GM12878 (cell line): ENCODE results near the gene LYPD4. TPM values are rescaled to one million over a fixed set of nuclear protein-coding genes. Genes with fewer than 3 reads are reported as not detected.

ENCODE experiments used
- CHD1 ChIP-seq: IDR thresholded peaks from 2 replicates; pipeline ENCODE4 v1.6.1; 2012; ENCODE audit warnings: low read depth, low read length, improper control_type of control experiment
- CREM ChIP-seq: IDR thresholded peaks from 2 replicates; pipeline ENCODE4 v1.6.1; 2014; ENCODE audit warnings: antibody characterized with exemption, low read depth
- DPF2 ChIP-seq: fragments of 450-650 bp; IDR thresholded peaks from 2 replicates; pipeline ENCODE4 v1.6.1; 2017; ENCODE audit warnings: mild to moderate bottlenecking
- EGR1 ChIP-seq, 2 experiments: IDR thresholded peaks; 1 replicate in 1 of 2; 2 replicates in 1 of 2; pipeline ENCODE4 v1.6.1; 2011 to 2012; ENCODE audit warnings: low read depth in 2 of 2, low read length in 2 of 2, borderline replicate concordance in 1 of 2, mild to moderate bottlenecking in 1 of 2, moderate library complexity in 1 of 2
- GABPA ChIP-seq: IDR thresholded peaks from 2 replicates; pipeline ENCODE4 v1.6.1; 2014; ENCODE audit warnings: antibody characterized with exemption, low read depth, mild to moderate bottlenecking, inconsistent platforms
- MEF2A ChIP-seq: IDR thresholded peaks from 2 replicates; pipeline ENCODE4 v1.6.1; 2011; ENCODE audit warnings: low read depth, mild to moderate bottlenecking, low read length, moderate library complexity; ENCODE audit not compliant: insufficient read depth
- MEF2B ChIP-seq: fragments of 450-650 bp; IDR thresholded peaks from 2 replicates; pipeline ENCODE4 v1.6.1; 2018; ENCODE audit warnings: mild to moderate bottlenecking, moderate library complexity; ENCODE audit not compliant: partially characterized antibody, poor library complexity, severe bottlenecking
- TCF7 ChIP-seq: IDR thresholded peaks from 2 replicates; pipeline ENCODE4 v1.6.1; 2014; ENCODE audit warnings: antibody characterized with exemption, borderline replicate concordance
- ZNF217 ChIP-seq: fragments of 450-650 bp; IDR thresholded peaks from 2 replicates; pipeline ENCODE4 v1.6.1; 2017; ENCODE audit warnings: antibody characterized with exemption, mild to moderate bottlenecking
- ZSCAN29 ChIP-seq: fragments of 450-650 bp; IDR thresholded peaks from 2 replicates; pipeline ENCODE4 v1.6.1; 2017; ENCODE audit warnings: mild to moderate bottlenecking, moderate library complexity
- polyA plus RNA-seq, 11 experiments: library from polyadenylated mRNA; depleted of rRNA in 4 of 11; unstranded in 6 of 11; stranded (reverse) in 5 of 11; fragments of >200 nt; fragmentation: Nextera tagmentation in 4 of 11; fragmentation: Illumina TruSeq in 1 of 11; extraction: Ambion mirVana in 4 of 11; extraction: Trizol in 1 of 11; gene quantifications; 1 replicate in 1 of 11; 2 replicates in 10 of 11; pipeline versions ENCODE4 v1.2.1 to v1.2.3, GENCODE V29; 2011 to 2016; ENCODE audit warnings: inconsistent platforms in 2 of 11, missing spikeins in 2 of 11, low read depth in 1 of 11
- total RNA-seq, 4 experiments: library from RNA; depleted of rRNA in 3 of 4; stranded (reverse); fragments of >200 nt in 3 of 4; fragmentation: Illumina TruSeq in 1 of 4; extraction: Trizol in 1 of 4; gene quantifications; 2 replicates each; pipeline versions ENCODE4 v1.2.1 to v1.2.3, GENCODE V29; 2013 to 2021
- TF ChIP-seq, protein P1 (sequence below): fragments of 450-650 bp; formaldehyde crosslinking; IDR thresholded peaks from 2 replicates; pipeline ENCODE4 v1.4.0; 2020; ENCODE audit warnings: mild to moderate bottlenecking, moderate library complexity
- TF ChIP-seq, protein P2 (sequence below): fragments of 450-650 bp; formaldehyde crosslinking; IDR thresholded peaks from 2 replicates; pipeline ENCODE4 v1.4.0; 2022; ENCODE audit warnings: mild to moderate bottlenecking, moderate library complexity
- TF ChIP-seq, protein P3 (sequence below): fragments of 150-350 bp; IDR thresholded peaks from 2 replicates; pipeline ENCODE4 v1.6.1; 2016; ENCODE audit warnings: low read depth, low read length
- TF ChIP-seq, protein P4 (sequence below): fragments of 450-650 bp; IDR thresholded peaks from 2 replicates; pipeline ENCODE4 v1.6.1; 2017; ENCODE audit warnings: mild to moderate bottlenecking, moderate library complexity

Gene LYPD4
- total and polyA plus RNA-seq, 10 of the 15 experiments (the other 5 are each of a cell fraction or from before 2014, with no cell fraction given), result not detected

DNA sequence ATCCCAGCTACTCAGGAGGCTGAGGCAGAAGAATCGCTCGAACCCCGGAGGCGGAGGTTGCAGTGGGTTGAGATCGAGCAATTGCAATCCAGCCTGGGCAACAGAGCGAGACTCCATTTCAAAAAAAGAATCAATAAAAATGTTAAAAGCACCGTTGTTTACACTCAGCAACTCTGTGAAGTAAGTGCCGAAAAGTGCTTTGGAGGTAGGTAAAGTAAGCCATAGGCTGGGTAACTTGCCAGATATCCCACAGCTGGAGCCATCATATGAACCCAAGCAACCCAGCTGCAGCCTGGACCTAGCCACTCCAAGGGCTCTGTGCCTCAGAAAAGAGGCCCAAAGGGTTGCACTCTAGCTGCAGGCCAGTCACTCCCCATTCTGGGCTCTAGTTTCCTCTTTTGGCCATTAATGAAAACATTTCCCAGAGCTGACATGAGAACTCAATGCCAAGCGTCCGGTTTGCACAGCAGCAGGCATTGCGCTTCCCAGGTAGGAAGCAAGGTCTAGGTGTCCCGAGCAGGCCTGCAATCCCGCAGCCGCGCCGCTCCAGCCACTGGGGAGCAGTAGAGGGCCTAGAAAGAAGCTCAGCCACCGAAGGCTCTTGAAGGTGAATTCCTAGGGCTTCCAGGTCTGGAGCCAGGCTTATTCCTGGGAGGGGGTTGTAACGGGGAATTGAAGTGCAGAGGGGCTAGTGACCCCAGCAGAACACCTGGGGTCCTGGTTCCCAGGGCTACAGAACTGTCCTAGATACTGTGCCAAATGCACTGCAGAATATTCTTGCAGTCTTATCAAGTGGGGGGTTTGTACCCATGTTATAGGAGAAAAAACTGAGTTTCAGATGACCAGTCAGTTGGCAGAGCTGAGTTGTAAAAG lies 28.5 kb upstream of the LYPD4 start (continued):
- TF ChIP-seq, protein P1, sequence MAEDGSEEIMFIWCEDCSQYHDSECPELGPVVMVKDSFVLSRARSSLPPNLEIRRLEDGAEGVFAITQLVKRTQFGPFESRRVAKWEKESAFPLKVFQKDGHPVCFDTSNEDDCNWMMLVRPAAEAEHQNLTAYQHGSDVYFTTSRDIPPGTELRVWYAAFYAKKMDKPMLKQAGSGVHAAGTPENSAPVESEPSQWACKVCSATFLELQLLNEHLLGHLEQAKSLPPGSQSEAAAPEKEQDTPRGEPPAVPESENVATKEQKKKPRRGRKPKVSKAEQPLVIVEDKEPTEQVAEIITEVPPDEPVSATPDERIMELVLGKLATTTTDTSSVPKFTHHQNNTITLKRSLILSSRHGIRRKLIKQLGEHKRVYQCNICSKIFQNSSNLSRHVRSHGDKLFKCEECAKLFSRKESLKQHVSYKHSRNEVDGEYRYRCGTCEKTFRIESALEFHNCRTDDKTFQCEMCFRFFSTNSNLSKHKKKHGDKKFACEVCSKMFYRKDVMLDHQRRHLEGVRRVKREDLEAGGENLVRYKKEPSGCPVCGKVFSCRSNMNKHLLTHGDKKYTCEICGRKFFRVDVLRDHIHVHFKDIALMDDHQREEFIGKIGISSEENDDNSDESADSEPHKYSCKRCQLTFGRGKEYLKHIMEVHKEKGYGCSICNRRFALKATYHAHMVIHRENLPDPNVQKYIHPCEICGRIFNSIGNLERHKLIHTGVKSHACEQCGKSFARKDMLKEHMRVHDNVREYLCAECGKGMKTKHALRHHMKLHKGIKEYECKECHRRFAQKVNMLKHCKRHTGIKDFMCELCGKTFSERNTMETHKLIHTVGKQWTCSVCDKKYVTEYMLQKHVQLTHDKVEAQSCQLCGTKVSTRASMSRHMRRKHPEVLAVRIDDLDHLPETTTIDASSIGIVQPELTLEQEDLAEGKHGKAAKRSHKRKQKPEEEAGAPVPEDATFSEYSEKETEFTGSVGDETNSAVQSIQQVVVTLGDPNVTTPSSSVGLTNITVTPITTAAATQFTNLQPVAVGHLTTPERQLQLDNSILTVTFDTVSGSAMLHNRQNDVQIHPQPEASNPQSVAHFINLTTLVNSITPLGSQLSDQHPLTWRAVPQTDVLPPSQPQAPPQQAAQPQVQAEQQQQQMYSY (CRISPR knock-in tag), result no peak
- no peak for TF ChIP-seq ZSCAN29
- TF ChIP-seq MEF2A, result no peak
- no peak for TF ChIP-seq ZNF217
- TF ChIP-seq TCF7, result no peak
- TF ChIP-seq, protein P2, sequence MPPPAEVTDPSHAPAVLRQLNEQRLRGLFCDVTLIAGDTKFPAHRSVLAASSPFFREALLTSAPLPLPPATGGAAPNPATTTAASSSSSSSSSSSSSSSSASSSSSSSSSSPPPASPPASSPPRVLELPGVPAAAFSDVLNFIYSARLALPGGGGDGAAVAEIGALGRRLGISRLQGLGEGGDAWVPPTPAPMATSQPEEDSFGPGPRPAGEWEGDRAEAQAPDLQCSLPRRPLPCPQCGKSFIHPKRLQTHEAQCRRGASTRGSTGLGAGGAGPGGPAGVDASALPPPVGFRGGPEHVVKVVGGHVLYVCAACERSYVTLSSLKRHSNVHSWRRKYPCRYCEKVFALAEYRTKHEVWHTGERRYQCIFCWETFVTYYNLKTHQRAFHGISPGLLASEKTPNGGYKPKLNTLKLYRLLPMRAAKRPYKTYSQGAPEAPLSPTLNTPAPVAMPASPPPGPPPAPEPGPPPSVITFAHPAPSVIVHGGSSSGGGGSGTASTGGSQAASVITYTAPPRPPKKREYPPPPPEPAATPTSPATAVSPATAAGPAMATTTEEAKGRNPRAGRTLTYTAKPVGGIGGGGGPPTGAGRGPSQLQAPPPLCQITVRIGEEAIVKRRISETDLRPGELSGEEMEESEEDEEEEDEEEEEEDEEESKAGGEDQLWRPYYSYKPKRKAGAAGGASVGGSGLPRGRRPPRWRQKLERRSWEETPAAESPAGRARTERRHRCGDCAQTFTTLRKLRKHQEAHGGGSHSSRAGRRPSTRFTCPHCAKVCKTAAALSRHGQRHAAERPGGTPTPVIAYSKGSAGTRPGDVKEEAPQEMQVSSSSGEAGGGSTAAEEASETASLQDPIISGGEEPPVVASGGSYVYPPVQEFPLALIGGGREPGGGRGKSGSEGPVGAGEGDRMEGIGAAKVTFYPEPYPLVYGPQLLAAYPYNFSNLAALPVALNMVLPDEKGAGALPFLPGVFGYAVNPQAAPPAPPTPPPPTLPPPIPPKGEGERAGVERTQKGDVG (CRISPR knock-in tag), result no peak
- TF ChIP-seq MEF2B, result no peak
- no peak for TF ChIP-seq CHD1
- TF ChIP-seq, protein P3, sequence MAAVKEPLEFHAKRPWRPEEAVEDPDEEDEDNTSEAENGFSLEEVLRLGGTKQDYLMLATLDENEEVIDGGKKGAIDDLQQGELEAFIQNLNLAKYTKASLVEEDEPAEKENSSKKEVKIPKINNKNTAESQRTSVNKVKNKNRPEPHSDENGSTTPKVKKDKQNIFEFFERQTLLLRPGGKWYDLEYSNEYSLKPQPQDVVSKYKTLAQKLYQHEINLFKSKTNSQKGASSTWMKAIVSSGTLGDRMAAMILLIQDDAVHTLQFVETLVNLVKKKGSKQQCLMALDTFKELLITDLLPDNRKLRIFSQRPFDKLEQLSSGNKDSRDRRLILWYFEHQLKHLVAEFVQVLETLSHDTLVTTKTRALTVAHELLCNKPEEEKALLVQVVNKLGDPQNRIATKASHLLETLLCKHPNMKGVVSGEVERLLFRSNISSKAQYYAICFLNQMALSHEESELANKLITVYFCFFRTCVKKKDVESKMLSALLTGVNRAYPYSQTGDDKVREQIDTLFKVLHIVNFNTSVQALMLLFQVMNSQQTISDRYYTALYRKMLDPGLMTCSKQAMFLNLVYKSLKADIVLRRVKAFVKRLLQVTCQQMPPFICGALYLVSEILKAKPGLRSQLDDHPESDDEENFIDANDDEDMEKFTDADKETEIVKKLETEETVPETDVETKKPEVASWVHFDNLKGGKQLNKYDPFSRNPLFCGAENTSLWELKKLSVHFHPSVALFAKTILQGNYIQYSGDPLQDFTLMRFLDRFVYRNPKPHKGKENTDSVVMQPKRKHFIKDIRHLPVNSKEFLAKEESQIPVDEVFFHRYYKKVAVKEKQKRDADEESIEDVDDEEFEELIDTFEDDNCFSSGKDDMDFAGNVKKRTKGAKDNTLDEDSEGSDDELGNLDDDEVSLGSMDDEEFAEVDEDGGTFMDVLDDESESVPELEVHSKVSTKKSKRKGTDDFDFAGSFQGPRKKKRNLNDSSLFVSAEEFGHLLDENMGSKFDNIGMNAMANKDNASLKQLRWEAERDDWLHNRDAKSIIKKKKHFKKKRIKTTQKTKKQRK, result no peak
- TF ChIP-seq, protein P4, sequence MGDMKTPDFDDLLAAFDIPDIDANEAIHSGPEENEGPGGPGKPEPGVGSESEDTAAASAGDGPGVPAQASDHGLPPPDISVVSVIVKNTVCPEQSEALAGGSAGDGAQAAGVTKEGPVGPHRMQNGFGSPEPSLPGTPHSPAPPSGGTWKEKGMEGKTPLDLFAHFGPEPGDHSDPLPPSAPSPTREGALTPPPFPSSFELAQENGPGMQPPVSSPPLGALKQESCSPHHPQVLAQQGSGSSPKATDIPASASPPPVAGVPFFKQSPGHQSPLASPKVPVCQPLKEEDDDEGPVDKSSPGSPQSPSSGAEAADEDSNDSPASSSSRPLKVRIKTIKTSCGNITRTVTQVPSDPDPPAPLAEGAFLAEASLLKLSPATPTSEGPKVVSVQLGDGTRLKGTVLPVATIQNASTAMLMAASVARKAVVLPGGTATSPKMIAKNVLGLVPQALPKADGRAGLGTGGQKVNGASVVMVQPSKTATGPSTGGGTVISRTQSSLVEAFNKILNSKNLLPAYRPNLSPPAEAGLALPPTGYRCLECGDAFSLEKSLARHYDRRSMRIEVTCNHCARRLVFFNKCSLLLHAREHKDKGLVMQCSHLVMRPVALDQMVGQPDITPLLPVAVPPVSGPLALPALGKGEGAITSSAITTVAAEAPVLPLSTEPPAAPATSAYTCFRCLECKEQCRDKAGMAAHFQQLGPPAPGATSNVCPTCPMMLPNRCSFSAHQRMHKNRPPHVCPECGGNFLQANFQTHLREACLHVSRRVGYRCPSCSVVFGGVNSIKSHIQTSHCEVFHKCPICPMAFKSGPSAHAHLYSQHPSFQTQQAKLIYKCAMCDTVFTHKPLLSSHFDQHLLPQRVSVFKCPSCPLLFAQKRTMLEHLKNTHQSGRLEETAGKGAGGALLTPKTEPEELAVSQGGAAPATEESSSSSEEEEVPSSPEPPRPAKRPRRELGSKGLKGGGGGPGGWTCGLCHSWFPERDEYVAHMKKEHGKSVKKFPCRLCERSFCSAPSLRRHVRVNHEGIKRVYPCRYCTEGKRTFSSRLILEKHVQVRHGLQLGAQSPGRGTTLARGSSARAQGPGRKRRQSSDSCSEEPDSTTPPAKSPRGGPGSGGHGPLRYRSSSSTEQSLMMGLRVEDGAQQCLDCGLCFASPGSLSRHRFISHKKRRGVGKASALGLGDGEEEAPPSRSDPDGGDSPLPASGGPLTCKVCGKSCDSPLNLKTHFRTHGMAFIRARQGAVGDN, result no peak
- TF ChIP-seq GABPA, result no peak
- TF ChIP-seq CREM, result no peak
- TF ChIP-seq DPF2, result no peak
- no peak for TF ChIP-seq EGR1 (IDR thresholded peaks at IDR 0.05; ENCODE audit: borderline replicate concordance in 1 of 2, low read depth in 2 of 2, low read length in 2 of 2)
